GM18526 (cell line): ENCODE data around the gene GNGT1.

Experiments
- POLR2A ChIP-seq: IDR thresholded peaks from 3 replicates; pipeline ENCODE4 v1.6.1; 2011; ENCODE audit not compliant: insufficient read length; ENCODE audit errors: extremely low read depth

Gene GNGT1

DNA sequence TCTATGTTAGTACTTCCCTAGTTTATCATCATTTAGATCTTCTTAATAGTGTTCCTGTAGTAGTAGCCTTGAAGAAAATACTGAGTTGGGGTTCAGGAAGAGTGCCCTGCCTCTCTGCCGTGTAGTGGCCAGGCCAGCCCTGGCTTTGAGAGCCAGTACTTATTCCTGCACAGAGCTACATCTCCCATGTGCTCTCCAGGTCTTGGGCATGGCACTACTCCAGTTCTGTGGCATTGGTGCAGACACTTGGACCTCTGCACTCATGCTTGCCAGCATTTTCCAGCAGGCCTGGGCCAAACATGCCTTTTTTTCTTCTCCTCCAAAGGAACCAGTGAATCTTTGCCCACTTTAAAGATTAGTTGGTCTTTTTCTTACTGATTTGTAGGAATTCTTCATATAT, 20.4 kb downstream of the GNGT1 start:
- no peak for TF ChIP-seq POLR2A

DNA sequence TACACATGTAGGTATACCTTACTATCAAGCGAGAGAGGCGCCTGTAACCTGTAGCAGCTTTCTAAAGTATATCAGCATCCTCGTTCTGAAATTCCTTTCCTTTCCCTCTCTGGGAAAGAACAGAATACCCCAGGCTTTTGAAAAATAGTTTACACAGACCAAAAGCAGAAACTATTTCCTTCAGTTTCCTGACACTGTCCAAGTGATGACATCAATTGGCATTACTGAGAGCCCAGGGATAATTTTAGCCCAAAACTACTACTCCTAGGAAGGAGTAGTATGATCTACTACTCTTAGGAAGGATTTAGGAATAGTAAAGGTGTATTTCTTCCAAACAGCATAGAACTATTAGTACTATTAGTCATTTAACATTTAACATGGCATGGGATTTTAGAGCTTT, 21.2 kb downstream of the GNGT1 start:
- TF ChIP-seq POLR2A, result no peak

DNA sequence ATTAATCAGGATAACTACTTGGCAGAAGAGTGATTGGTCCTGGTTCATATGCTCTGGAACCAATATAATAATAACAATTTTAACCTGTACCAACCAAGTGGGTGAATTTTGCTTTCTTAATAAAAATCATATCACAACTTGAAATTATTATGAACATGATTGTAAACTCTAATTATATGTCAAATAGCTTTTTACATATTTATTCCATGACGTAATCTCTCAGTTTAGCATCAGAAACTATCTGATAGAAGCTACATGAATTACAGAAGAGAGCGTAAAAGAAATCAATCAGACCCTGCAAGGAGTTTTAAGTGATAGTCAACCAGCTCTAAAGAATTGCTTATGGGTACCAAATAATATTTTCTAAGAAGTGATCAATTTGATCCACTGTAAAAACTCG, 25.3 kb downstream of the GNGT1 start:
- TF ChIP-seq POLR2A, result no peak

DNA sequence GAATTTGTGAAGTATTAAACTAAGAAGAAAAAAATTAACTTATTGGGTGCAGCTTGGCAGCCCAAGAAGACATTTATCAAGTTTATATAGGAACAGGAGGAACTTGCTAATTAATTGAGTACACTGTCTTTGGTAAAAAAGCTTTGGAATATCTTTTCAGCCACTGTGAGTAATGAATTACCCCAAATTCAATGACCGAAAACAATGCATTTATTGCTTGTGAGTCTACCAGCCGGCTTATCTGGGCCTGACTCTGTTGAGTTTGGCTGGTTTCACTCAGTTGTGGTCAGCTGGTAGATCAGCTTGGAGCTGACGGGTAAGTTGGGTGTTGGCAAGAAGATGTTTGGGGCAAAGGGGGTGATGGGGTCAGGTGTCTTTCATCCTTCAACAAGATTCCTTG, 26.8 kb downstream of the GNGT1 start:
- TF ChIP-seq POLR2A, result no peak

DNA sequence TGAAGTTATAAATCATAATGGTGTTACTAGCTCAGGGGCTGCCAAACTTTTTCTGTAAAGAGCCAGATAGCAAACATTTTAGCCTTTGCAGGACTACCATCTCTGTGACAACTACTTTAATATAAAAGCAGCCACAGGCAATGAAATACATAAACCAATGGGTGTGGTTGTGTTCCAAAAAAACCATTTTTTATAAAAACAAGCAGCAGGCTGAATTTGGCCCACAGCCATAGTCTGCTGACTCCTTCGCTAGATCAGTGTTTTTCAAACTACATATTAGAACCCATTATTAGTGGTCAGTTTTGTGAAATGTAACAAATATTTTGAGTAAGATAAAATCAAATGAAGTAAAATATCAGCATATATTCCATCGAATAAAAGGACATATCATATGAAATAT, 28.7 kb downstream of the GNGT1 start:
- no peak for TF ChIP-seq POLR2A

DNA sequence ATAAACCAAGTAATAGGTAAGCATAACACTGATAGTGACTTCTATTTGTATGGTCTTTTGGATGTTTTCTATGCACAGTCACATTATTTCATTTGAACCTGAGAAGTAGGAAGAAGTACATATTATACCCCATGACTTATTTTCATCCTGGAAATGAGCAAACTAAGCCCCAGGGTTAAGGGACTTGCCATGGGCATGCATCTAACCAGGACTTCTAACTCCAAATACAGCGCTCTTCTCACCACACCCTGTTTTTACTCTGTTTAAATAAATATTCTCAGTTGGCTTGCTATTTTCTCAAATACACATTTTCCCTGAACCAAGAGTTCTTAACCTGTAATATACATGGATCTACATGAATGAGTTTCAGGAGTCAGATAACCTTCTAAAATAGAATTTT, 31.5 kb downstream of the GNGT1 start:
- TF ChIP-seq POLR2A, result no peak

DNA sequence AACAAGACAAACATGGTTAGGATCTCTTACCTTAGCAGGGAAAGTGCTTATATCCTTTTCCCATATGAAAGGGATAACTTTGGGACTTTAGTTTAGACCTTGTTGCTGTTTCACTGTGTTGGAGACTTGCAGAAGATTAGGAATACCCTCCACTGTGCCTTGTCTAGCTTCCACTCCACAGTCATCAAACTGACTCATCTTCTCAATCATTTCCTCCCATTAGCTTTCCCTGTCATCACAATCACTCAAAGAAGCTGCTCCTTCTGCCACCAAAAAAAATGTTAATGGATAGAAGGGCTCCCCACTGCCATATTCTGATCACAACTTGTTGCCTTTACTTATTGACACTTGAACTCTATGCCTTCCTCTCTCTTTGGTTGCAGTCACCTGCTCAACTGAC, 31.9 kb downstream of the GNGT1 start:
- TF ChIP-seq POLR2A, result no peak

DNA sequence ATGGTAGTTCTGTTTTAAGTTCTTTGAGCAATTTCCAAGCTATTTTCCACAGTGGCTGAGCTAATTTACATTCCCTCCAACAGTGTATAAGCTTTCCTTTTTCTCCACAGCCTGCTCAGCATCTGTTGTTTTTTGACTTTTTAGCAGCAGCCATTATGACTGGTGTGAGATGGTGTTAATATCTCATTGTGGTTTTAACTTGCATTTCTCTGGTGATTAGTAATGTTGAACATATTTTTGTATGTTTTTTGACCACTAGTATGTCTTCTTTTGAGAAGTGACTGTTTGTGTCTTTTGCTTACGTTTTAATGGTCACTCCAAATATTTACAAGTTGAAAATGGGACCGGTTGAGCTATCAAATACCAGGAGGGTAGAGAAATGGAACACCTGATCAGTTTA, 35.6 kb downstream of the GNGT1 start:
- TF ChIP-seq POLR2A, result no peak

DNA sequence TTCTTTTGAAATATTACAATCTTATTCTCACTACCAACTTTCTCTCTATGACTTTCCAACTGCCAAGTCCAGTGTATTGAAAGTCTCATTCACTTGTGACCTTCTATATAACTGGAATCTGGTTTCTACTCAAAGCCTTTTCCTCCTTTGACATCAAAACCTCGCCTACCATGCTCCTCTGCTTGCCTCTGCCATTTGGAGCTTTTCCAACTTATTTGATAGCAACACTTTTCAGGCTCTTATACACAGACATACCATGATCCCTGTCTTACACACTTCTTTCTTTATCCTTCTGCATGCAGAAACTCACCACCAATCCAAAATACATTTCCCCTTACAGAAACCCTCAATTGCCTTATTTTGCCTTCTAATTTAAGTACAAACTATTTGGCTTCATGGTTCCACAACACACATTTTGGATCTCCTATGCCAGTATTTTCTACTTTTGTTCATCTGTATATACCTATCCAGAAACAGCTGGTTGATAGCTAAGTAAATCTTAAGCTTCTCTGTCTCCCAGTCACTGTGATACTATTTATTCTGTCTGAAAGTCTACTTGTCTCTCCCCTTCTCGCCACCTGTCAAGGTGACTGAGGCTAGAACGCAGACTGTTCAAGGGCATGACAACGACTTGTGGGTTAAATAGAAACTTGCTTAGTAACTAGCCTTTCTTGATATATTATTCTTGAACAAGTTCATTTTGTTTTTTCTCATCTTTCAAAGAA, 37.6 kb downstream of the GNGT1 start:
- TF ChIP-seq POLR2A, result no peak

DNA sequence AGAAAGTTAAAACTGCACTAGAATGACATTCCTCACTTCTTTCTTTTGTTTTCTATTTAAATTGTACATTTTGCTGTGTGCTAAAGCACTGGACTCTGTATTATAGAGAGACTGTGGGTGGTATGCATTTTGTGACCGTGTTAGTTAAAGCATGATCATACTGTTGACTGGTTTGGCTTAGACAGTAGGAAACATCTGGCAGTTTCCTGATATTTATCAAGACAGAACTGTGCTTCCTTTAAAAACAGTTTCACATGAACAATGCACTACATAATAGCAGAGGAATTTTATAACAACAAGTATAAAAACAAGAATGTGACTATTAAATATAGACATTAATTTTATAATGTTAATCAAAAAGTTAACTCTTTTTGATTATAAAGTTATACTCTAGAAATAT, 38.3 kb downstream of the GNGT1 start:
- no peak for TF ChIP-seq POLR2A

DNA sequence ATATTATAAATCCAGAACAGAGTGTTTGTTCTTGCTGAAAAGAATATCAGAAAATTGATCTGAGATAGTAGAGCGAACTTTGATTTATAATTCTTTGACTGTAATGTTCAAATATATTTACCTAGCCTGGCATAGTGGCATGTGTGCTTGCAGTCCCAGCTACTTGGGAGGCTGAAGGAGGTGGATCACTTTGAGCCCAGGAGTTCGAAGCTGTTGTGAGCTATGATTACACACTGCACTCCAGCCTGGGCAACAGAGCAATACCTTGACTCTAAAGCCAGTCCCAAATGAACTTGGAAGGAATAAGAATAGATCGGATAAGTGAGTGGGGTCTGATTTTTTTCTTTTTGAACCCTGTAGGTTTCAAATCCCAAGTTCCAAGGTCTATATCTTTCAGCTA, 38.7 kb downstream of the GNGT1 start:
- no peak for TF ChIP-seq POLR2A

DNA sequence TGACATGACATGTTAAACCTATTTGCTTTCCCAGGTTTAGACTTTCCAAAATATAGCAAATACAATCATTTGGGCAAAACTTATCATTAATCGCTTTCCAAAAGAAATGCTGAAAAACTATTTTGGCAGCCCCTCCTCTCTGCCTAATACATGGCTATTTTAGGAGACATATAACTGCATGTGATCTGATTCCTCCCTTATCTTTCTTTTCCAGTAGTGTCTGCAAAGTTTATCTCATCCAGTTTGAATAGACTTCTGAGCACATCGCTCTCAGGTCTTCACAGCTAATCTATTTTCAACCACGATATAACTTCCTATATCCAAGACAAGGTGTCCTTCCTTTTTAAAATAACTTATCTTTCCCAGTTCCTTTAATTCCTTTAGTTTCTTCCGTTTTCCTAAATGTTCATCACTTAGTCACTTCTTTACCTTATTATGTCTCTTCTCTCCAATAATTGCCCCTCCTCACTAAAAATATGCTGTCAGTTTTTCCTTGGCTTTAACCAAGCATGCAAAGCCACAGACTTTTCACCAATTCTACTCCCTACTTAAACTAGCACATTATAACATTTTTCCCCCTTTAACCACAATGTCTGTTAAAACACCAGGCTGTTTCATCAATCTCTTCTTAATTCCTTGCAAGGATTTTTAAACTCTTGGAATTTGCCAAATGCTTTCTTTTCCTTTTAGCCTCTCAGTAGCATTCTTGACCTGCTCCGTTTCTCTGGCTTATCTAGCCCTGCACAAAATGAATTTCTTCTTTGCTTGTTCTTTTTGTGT, 39.6 kb downstream of the GNGT1 start:
- no peak for TF ChIP-seq POLR2A

DNA sequence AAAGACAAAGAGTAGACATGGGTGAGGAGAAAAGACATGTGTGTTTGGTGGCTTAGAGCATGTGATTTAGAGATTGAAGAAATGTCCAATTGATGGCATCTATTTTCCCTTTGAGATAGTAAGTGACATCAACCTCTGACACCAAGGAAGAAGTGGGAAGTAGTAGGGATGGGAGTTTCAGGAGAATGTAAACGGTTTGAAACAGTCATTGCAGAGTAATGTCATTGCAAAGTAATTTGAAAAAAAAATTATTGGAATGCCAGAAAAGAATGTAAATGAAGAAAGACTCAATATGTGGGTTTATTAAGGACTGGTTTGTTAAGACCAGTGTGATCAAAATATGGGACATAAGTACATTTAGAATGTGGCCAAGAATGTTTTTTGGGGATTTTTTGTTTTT, 41.7 kb downstream of the GNGT1 start:
- TF ChIP-seq POLR2A, result no peak

DNA sequence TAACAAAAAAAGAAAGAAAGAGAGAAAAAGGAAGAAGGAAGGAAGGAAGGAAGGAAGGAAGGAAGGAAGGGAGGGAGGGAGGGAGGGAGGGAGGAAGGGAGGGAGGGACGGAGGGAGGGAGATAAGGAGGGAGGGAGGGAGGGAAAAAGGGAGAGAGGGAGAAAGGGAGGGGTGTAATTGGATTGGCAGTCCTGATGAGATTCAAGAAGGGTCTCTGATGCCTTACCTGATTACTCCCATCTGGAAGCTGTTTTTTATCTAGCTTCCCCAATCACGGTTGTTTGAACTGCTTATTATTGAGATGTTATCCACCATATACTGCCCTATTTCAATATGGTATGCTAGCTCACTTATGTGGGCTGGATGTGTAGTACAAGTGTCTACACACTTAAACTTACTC, 42.5 kb downstream of the GNGT1 start:
- no peak for TF ChIP-seq POLR2A

DNA sequence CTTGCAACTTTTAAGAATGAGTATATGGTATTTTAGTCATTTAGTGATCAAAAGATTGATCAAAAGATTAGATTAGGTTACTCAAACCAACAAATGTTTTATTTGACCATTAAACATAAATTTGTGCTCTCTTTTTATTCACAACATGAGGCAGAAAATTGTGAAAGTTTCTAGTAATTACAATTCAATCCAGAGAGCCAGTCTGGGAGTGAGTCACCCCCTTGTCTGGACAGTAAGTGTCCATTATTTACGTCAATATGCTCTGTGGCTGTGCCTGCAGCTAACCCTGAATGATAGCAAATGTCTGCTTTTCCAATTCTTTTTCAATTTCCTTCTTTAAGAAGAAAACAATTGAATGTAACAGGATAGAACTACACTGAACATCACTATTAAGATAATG, 43.1 kb downstream of the GNGT1 start:
- no peak for TF ChIP-seq POLR2A

DNA sequence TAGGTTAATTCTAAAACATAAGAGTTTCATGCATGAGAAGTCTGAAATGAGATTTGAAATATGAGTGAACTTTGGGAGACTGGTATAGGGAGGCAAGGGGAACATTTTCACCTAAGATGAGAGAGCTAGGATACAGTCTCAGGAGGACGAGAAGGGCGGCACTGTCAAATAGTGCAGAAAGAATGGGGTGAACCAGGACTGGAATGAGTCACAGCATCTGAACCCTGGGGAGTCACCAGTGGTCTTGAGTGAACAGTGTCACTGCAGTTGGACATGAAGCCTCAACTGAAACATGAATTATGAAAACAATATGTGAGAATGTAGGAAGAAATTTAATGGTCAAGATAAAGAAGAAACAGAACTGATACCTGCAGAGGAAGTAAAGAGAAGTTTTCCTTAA, 48.9 kb downstream of the GNGT1 start:
- no peak for TF ChIP-seq POLR2A

DNA sequence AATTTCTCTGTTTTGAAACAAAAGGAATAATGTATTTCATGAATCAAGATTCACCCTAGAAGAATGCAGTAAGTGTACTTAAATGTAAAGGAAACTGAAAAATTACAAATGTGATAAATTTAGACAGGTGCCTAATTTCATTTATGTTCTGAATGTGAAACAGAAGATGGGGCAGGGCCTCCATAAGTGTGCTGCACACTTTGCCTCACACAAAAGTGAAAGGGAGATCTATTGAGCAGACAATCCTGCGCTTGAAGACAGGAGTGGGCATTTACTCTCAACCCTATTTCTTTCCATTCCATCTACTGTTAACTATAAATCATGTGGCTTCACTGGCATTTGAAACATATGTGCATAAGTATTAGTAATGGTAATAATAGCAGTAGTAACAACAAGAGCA, 51.4 kb downstream of the GNGT1 start:
- no peak for TF ChIP-seq POLR2A
